K562 treated with DMSO at 1 percent for 4 hours (cell line): ENCODE results near the gene LCN1. TPM values are rescaled to one million over a fixed set of nuclear protein-coding genes. Genes with fewer than 3 reads are reported as not detected.

Experiments
- total RNA-seq: library from RNA; unstranded; fragments of 300-600 nt; gene quantifications from 2 replicates; pipeline ENCODE4 v1.2.3, GENCODE V29; 2022; ENCODE audit not compliant: insufficient read depth

Gene LCN1
- not detected in 2 replicates for total RNA-seq

DNA sequence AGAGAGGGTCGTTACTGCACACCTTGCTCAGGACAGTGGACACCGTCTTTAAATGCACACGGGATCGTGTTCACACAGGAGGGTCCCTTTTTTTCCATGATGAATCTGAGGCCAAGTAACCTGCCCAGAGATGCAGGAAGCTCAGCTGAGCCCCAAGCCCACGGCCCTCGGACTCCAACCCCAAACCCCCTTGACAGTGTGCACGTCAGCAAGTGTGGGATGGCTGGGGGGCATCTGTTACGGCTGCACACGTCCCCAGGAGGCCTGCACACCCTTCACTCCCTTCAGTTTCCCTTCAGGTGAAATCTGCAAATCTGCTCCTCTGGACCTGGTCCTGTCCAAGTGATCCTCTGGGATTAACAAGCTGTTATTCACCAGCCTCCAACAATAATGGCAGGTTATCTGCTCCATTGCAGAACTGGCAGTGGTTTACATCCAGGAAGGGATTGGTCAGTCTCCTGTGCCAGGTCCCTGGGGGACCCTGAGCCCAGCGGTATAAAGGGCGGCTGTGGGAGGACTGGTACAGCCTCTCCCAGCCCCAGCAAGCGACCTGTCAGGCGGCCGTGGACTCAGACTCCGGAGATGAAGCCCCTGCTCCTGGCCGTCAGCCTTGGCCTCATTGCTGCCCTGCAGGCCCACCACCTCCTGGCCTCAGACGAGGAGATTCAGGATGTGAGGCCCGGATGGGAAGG is at the start of gene LCN1:
Gene LCN1, plus strand, starts transcription at position 525 of the 692 bp plus-strand sequence. Its CDS starts 58 bp downstream, at position 583.

DNA sequence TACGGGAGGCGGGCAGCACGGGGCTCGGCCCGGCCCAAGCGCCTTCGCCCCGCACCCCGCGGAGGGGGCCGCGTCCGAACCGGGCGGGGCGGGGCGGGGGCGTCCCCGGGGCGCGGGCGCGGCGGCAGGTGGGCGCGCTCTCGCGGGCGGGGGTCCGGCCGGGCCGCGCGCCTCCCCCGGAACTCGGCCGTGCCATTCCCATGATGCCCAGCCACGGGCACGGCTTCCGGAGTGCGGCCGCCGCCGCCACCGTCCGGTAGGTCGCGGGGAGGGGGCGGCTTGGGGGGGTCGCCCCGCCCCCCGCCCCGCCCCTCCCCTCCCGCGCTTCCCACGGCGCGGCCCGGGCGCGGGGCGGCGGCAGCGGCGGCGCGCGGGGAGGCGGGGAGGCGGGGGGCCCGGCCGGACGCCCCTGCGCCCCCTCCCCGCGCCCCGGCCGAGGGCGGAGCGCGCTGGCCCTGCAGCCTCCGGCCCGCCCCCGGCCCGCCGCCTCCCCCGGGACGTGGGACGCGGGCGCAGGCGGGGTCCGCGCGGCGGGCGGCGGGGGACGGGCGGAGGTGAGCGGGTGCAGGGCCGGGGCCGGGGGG is 41.7 kb upstream of the LCN1 start, which contains the start of gene PPP1R26:
Gene PPP1R26, plus strand, starts transcription at position 314 of the 584 bp plus-strand sequence. CDS start 4,729 bp downstream, outside the sequence.

DNA sequence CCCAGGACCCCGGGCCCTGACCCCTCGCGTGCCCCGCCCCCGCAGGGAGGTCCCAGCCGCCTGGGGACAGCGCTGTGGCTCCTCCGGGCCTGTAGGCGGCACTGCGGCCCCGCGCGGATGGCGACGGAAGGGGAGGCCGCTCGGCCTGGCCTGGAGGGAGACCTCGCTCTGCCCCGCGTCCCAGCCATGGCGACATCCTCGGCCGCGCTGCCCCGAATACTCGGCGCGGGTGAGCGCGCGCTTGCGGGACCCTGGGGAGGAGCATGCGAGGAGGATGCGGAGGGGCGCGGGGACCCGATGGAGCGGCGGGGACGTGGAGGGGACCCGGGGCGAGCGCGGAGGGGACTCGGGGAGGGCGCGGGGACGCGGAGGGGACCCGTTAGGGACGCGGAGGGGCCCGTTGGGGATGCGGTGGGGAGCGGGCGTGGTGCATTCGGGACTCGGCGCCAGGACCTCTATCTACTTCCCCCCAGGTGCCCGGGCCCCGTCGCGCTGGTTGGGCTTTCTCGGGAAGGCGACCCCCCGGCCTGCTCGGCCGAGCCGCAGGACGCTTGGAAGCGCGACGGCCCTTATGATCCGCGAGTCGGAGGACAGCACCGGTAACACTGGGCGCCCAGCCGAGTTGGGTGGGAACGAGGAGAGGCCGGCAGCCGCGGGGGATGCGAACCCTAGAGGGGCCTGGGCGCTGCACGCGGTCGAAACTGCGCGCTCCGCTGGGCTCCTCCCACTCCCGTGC is 20.5 kb upstream of the LCN1 start, which contains the start of gene MRPS2:
Gene MRPS2, plus strand, starts transcription at position 158 of the 736 bp plus-strand sequence. Its CDS starts 29 bp downstream, at position 187.

DNA sequence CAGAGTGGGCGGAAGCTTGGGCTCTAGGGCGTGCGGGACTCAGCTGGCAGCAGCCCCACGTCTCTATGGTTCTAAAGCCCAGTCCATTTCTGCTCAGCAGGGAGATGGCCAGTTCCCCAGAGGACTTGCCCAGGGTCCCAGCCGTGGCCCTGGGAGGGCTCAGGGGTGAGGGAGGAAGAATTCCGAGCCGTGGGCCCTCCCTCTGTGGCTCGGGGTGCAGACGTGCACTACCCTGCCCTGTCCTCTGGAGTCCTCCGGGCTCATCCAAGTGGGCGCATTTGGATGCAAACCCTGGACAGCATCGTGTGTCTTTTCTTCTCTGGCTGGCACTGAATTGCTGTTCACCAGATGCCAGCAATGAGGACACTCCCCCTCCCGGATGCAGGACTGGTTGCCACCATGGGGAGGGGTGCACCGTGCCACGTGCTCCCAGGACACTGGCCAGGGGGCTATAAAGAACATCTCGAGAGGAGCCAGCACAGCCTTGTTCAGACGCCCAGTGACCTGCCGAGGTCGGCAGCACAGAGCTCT is 24.5 kb downstream of the LCN1 start, which contains the start of gene OBP2A:
Gene OBP2A, plus strand, starts transcription at position 481 of the 531 bp plus-strand sequence. CDS start 55 bp downstream, outside the sequence.

DNA sequence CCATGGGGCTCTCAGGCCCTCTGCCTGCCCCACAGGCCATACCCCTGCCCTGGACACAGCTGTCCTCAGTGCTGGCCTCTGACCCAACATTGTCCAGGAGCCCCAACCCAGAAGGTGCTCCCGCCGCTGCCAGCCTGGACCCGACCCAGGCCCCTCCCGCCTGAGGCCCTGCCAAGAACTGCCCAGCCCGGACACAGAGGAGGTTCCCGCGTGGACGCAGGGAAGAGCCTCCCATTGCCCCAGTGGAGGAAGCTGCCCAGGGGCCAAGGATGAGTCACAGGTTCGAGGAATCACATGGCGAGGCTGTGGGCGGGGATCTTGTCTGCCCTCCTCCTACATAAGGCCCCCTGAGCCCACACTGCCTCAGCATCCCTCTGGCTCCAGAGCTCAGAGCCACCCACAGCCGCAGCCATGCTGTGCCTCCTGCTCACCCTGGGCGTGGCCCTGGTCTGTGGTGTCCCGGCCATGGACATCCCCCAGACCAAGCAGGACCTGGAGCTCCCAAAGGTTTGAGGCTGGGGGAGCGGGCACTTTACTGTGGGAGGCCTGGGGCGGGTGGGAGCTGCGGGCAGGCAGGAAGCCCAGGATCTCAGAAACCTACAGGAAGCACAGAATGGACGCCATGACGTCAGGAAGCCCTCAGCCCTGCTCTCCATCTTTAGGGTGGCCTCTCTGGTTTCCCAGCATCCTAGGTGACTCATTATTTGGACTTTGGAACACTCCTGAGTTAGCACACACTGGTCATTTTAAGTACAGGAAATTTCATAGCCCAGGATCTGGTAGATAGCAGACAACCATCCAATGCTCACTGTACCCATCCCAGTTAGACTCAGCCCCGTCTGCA is 40.4 kb downstream of the LCN1 start, which contains the start of gene PAEP:
Gene PAEP, plus strand, starts transcription at position 366 of the 844 bp plus-strand sequence.

Other genes starting within 250 kb of the LCN1 start
- 20.1 and 26.9 TPM in 2 replicates for gene PPP1R26, start 41.7 kb upstream of the LCN1 start, total RNA-seq
- 86.6 and 88.5 TPM in 2 replicates for gene MRPS2, start 20.8 kb upstream of the LCN1 start, total RNA-seq
- gene OBP2A, start 24.7 kb downstream of the LCN1 start, total RNA-seq, result not detected in 2 replicates
- not detected in 2 replicates for gene PAEP, start 40.3 kb downstream of the LCN1 start, total RNA-seq
- gene GLT6D1, start 118.1 kb downstream of the LCN1 start, total RNA-seq, result not detected in 2 replicates
- gene LCN9, start 141.9 kb downstream of the LCN1 start, total RNA-seq, result not detected in 2 replicates
- gene SOHLH1, start 178.0 kb downstream of the LCN1 start, total RNA-seq, result not detected in 2 replicates
- gene KCNT1, start 180.7 kb downstream of the LCN1 start, total RNA-seq, result not detected in 2 replicates